WTC11 (cell line): ENCODE results near the gene KRTAP2-1. TPM values are rescaled to one million over a fixed set of nuclear protein-coding genes. Genes with fewer than 3 reads are reported as not detected.

Experiments used
- ATAC-seq: fragments of 200-7000 bp; cut with Tn5 transposase; 2 replicates; pipeline ENCODE4 v1.10.0; 2021; ENCODE audit warnings: mild to moderate bottlenecking, moderate library complexity
- CTCF ChIA-PET: fragments of 300-600 bp; sonication (Branson Sonifier 250); formaldehyde crosslinking; loops from one replicate; lab custom pipeline; 2021; ENCODE audit warnings: antibody characterized with exemption; lab: Charles Lee
- POLR2A ChIA-PET: fragments of 350-600 bp; sonication (Branson Sonifier 250); formaldehyde crosslinking; loops from one replicate; lab custom pipeline; 2021; ENCODE audit warnings: antibody characterized with exemption; lab: Charles Lee
- DNase-seq: peaks from one replicate; pipeline ENCODE4 v3.0.0; 2021; ENCODE audit warnings: low spot score
- H3K27ac Mint-ChIP-seq: 2 replicates; pipeline ENCODE4 v1.8.0; 2021; ENCODE audit warnings: mixed read lengths
- H3K27me3 Mint-ChIP-seq: 2 replicates; pipeline ENCODE4 v1.8.0; 2021; ENCODE audit warnings: low read depth, mild to moderate bottlenecking, moderate library complexity, mixed read lengths
- H3K36me3 Mint-ChIP-seq: 2 replicates; pipeline ENCODE4 v1.8.0; 2021; ENCODE audit warnings: mixed read lengths
- H3K4me1 Mint-ChIP-seq: 2 replicates; pipeline ENCODE4 v1.8.0; 2022; ENCODE audit warnings: mixed read lengths
- H3K4me3 Mint-ChIP-seq: 2 replicates; pipeline ENCODE4 v1.8.0; 2021; ENCODE audit warnings: mild to moderate bottlenecking, moderate library complexity, mixed read lengths
- H3K9me3 Mint-ChIP-seq: 2 replicates; pipeline ENCODE4 v1.8.0; 2021; ENCODE audit warnings: mixed read lengths
- CBFB ChIP-seq: sonication (generic); formaldehyde crosslinking; IDR thresholded peaks from 2 replicates; pipeline ENCODE4 v1.8.1; 2022; ENCODE audit warnings: mild to moderate bottlenecking, low read depth, missing genetic modification reagents
- EMX1 ChIP-seq: fragments of 250-450 bp; sonication (Bioruptor Pico); IDR thresholded peaks from 2 replicates; pipeline ENCODE4 v1.8.0; 2021; ENCODE audit warnings: mild to moderate bottlenecking
- JUN ChIP-seq: sonication (generic); formaldehyde crosslinking; IDR thresholded peaks from 2 replicates; pipeline ENCODE4 v1.8.0; 2023; ENCODE audit warnings: mild to moderate bottlenecking, missing genetic modification reagents
- NFYB ChIP-seq: sonication (generic); formaldehyde crosslinking; conservative IDR thresholded peaks from 2 replicates; pipeline ENCODE4 v1.8.0; 2022; ENCODE audit warnings: low read depth, missing genetic modification reagents
- SMAD4 ChIP-seq: sonication (generic); formaldehyde crosslinking; IDR thresholded peaks from 2 replicates; pipeline ENCODE4 v1.8.0; 2022; ENCODE audit warnings: mild to moderate bottlenecking, missing genetic modification reagents
- SOX15 ChIP-seq: fragments of 250-450 bp; sonication (Bioruptor Pico); IDR thresholded peaks from 2 replicates; pipeline ENCODE4 v1.9.0; 2021; ENCODE audit warnings: mild to moderate bottlenecking
- SP1 ChIP-seq: sonication (generic); formaldehyde crosslinking; conservative IDR thresholded peaks from 2 replicates; pipeline ENCODE4 v1.8.1; 2022; ENCODE audit warnings: missing genetic modification reagents
- TEAD4 ChIP-seq: sonication (generic); formaldehyde crosslinking; IDR thresholded peaks from 2 replicates; pipeline ENCODE4 v1.8.0; 2022; ENCODE audit warnings: mild to moderate bottlenecking, missing genetic modification reagents
- TP53 ChIP-seq: sonication (generic); formaldehyde crosslinking; IDR thresholded peaks from 2 replicates; pipeline ENCODE4 v1.8.1; 2023; ENCODE audit warnings: mild to moderate bottlenecking, missing genetic modification reagents
- ZNF416 ChIP-seq: fragments of 250-450 bp; sonication (Bioruptor Pico); IDR thresholded peaks from 2 replicates; pipeline ENCODE4 v1.9.0; 2021; ENCODE audit warnings: mild to moderate bottlenecking, inconsistent platforms
- ZNF671 ChIP-seq: fragments of 250-450 bp; sonication (Bioruptor Pico); IDR thresholded peaks from 2 replicates; pipeline ENCODE4 v1.8.0; 2021; ENCODE audit warnings: mild to moderate bottlenecking
- total RNA-seq: library from RNA; stranded (reverse); gene quantifications from 3 replicates; pipeline ENCODE4 v1.2.3, GENCODE V29; 2021
- TF ChIP-seq, protein P1 (sequence below): sonication (generic); formaldehyde crosslinking; IDR thresholded peaks from 2 replicates; pipeline ENCODE4 v1.8.1; 2023; ENCODE audit warnings: mild to moderate bottlenecking, moderate library complexity, missing genetic modification reagents
- TF ChIP-seq, protein P2 (sequence below): fragments of 250-450 bp; sonication (Bioruptor Pico); conservative IDR thresholded peaks from 2 replicates; pipeline ENCODE4 v1.9.0; 2021; ENCODE audit warnings: mild to moderate bottlenecking
- TF ChIP-seq, protein P3 (sequence below): sonication (generic); formaldehyde crosslinking; IDR thresholded peaks from 2 replicates; pipeline ENCODE4 v1.8.1; 2023; ENCODE audit warnings: mild to moderate bottlenecking, missing genetic modification reagents
- TF ChIP-seq, protein P4 (sequence below): sonication (generic); formaldehyde crosslinking; IDR thresholded peaks from 2 replicates; pipeline ENCODE4 v1.8.1; 2023; ENCODE audit warnings: mild to moderate bottlenecking, missing genetic modification reagents, moderate library complexity
- TF ChIP-seq, protein P5 (sequence below): sonication (generic); formaldehyde crosslinking; IDR thresholded peaks from 2 replicates; pipeline ENCODE4 v1.8.1; 2023; ENCODE audit warnings: mild to moderate bottlenecking, missing genetic modification reagents, borderline replicate concordance
- TF ChIP-seq, protein P6 (sequence below): sonication (generic); formaldehyde crosslinking; IDR thresholded peaks from 2 replicates; pipeline ENCODE4 v1.8.0; 2023; ENCODE audit warnings: mild to moderate bottlenecking, missing genetic modification reagents
- TF ChIP-seq, protein P7 (sequence below): sonication (generic); formaldehyde crosslinking; IDR thresholded peaks from 2 replicates; pipeline ENCODE4 v1.8.1; 2023; ENCODE audit warnings: mild to moderate bottlenecking, missing genetic modification reagents, moderate library complexity
- TF ChIP-seq, protein P8 (sequence below): fragments of 250-450 bp; sonication (Bioruptor Pico); IDR thresholded peaks from 2 replicates; pipeline ENCODE4 v1.9.0; 2021; ENCODE audit warnings: moderate library complexity, mild to moderate bottlenecking, inconsistent platforms, borderline replicate concordance

The KRTAP2-1 gene
- total RNA-seq, 1 experiment from 2014 or later: not detected

DNA sequence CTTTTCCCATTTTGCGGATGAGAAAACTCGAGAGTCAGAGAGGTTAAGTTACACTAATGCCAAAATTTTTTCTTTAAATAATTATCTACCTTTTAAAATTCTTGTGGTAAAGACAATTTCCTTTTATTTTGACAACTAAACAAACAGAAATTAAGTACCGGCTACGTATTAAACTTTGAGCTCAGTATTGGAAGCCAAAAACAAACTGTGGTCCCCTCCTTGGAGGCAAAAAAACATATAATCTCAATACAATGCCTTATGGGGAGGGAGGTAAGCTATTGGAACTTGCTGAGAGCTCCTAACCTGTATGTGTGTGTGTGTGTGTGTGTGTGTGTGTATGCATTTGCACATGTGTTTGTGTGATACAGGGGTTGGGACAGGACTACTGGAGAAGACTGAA is 16.3 kb upstream of the KRTAP2-1 start:
- POLR2A ChIA-PET: no interaction called here
- H3K27ac Mint-ChIP-seq: no peak overlapping the region
- CTCF ChIA-PET: no interaction called here

DNA sequence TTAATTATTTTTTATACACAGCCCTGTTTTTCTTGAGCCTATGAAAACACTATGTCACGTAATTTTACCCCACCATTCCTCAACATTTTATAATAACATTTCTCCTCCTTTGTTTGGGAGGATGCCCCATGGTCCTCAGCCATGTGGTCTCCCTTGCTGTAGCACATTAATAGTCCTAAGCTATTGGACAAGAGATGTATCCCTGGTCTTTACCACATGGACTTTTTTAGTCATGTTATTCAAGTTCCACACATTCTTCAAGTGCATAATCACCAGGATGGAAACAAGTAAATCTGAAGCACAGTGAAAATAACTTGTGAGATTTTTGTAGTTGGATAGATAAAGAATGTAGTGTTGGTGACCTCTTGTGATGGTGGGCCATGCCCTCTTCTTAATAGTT is 14.8 kb upstream of the KRTAP2-1 start:
- ChIA-PET POLR2A (no interaction called here), CTCF (no interaction called here)
- H3K4me1 Mint-ChIP-seq: peaks cover 17% of the 10 kb centered on the region
- H3K27me3 Mint-ChIP-seq: no peaks in the 10 kb centered on the region
- ATAC-seq (no peak), DNase-seq (no peak)
- peaks cover 4% of the 10 kb centered on the region; the same call in 1 of the 2 replicates for H3K36me3 Mint-ChIP-seq
- H3K4me3 Mint-ChIP-seq: no peak overlapping the region
- H3K27ac Mint-ChIP-seq: no peak overlapping the region
- peaks cover 8% of the 10 kb centered on the region for H3K9me3 Mint-ChIP-seq
- no peak for TF ChIP-seq TEAD4 (CRISPR knock-in tag)
- TF ChIP-seq, protein P1, sequence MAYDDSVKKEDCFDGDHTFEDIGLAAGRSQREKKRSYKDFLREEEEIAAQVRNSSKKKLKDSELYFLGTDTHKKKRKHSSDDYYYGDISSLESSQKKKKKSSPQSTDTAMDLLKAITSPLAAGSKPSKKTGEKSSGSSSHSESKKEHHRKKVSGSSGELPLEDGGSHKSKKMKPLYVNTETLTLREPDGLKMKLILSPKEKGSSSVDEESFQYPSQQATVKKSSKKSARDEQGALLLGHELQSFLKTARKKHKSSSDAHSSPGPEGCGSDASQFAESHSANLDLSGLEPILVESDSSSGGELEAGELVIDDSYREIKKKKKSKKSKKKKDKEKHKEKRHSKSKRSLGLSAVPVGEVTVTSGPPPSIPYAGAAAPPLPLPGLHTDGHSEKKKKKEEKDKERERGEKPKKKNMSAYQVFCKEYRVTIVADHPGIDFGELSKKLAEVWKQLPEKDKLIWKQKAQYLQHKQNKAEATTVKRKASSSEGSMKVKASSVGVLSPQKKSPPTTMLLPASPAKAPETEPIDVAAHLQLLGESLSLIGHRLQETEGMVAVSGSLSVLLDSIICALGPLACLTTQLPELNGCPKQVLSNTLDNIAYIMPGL (CRISPR knock-in tag): no peak
- TF ChIP-seq ZNF671 (CRISPR knock-in tag): no peak
- TF ChIP-seq EMX1 (CRISPR knock-in tag): no peak
- TF ChIP-seq, protein P2, sequence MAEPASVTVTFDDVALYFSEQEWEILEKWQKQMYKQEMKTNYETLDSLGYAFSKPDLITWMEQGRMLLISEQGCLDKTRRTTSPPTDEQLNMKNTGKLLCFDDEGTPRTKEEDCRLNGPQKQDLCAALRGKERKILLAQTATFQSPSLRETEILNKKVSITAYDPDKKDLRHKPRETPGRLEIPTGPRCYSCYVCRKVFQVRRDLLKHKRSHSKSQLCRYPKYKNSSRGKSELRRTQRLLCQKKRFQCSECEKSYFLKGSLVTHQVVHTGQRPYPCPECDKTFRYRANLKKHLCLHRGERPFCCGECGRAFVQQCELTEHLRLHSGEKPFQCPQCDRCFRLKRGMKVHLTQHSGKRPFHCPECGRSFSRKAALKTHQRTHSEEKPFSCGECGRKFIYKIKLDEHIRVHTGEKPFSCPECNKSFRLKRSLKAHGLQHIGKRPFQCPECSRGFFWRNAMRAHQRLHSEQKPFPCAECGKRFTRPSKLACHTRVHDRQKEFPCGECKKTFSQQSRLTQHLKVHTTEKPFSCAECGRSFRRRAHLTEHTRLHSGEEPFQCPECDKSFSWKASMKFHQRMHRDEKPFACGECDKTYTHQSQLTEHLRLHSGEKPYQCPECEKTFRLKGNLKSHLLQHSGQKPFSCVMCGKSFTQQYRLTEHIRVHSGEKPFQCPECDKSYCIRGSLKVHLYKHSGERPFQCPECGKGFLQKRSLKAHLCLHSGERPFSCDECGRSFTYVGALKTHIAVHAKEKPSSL (CRISPR knock-in tag): no peak
- TF ChIP-seq SMAD4 (CRISPR knock-in tag): no peak
- no peak for TF ChIP-seq CBFB (CRISPR knock-in tag)

More for the DNA sequence above, 16.3 kb upstream of the KRTAP2-1 start:
- no peak for TF ChIP-seq JUN (CRISPR knock-in tag)
- TF ChIP-seq ZNF416 (CRISPR knock-in tag): no peak
- TF ChIP-seq, protein P3, sequence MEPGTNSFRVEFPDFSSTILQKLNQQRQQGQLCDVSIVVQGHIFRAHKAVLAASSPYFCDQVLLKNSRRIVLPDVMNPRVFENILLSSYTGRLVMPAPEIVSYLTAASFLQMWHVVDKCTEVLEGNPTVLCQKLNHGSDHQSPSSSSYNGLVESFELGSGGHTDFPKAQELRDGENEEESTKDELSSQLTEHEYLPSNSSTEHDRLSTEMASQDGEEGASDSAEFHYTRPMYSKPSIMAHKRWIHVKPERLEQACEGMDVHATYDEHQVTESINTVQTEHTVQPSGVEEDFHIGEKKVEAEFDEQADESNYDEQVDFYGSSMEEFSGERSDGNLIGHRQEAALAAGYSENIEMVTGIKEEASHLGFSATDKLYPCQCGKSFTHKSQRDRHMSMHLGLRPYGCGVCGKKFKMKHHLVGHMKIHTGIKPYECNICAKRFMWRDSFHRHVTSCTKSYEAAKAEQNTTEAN (CRISPR knock-in tag): no peak
- no peak for TF ChIP-seq SP1
- no peak for TF ChIP-seq SOX15 (CRISPR knock-in tag)
- TF ChIP-seq, protein P4, sequence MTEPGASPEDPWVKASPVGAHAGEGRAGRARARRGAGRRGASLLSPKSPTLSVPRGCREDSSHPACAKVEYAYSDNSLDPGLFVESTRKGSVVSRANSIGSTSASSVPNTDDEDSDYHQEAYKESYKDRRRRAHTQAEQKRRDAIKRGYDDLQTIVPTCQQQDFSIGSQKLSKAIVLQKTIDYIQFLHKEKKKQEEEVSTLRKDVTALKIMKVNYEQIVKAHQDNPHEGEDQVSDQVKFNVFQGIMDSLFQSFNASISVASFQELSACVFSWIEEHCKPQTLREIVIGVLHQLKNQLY (CRISPR knock-in tag): no peak
- TF ChIP-seq EMX1 (CRISPR knock-in tag): no peak
- TF ChIP-seq TP53 (CRISPR knock-in tag): no peak
- TF ChIP-seq NFYB: no peak
- TF ChIP-seq, protein P5, sequence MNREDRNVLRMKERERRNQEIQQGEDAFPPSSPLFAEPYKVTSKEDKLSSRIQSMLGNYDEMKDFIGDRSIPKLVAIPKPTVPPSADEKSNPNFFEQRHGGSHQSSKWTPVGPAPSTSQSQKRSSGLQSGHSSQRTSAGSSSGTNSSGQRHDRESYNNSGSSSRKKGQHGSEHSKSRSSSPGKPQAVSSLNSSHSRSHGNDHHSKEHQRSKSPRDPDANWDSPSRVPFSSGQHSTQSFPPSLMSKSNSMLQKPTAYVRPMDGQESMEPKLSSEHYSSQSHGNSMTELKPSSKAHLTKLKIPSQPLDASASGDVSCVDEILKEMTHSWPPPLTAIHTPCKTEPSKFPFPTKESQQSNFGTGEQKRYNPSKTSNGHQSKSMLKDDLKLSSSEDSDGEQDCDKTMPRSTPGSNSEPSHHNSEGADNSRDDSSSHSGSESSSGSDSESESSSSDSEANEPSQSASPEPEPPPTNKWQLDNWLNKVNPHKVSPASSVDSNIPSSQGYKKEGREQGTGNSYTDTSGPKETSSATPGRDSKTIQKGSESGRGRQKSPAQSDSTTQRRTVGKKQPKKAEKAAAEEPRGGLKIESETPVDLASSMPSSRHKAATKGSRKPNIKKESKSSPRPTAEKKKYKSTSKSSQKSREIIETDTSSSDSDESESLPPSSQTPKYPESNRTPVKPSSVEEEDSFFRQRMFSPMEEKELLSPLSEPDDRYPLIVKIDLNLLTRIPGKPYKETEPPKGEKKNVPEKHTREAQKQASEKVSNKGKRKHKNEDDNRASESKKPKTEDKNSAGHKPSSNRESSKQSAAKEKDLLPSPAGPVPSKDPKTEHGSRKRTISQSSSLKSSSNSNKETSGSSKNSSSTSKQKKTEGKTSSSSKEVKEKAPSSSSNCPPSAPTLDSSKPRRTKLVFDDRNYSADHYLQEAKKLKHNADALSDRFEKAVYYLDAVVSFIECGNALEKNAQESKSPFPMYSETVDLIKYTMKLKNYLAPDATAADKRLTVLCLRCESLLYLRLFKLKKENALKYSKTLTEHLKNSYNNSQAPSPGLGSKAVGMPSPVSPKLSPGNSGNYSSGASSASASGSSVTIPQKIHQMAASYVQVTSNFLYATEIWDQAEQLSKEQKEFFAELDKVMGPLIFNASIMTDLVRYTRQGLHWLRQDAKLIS (CRISPR knock-in tag): no peak
- TF ChIP-seq, protein P6, sequence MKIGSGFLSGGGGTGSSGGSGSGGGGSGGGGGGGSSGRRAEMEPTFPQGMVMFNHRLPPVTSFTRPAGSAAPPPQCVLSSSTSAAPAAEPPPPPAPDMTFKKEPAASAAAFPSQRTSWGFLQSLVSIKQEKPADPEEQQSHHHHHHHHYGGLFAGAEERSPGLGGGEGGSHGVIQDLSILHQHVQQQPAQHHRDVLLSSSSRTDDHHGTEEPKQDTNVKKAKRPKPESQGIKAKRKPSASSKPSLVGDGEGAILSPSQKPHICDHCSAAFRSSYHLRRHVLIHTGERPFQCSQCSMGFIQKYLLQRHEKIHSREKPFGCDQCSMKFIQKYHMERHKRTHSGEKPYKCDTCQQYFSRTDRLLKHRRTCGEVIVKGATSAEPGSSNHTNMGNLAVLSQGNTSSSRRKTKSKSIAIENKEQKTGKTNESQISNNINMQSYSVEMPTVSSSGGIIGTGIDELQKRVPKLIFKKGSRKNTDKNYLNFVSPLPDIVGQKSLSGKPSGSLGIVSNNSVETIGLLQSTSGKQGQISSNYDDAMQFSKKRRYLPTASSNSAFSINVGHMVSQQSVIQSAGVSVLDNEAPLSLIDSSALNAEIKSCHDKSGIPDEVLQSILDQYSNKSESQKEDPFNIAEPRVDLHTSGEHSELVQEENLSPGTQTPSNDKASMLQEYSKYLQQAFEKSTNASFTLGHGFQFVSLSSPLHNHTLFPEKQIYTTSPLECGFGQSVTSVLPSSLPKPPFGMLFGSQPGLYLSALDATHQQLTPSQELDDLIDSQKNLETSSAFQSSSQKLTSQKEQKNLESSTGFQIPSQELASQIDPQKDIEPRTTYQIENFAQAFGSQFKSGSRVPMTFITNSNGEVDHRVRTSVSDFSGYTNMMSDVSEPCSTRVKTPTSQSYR (CRISPR knock-in tag): no peak
- TF ChIP-seq, protein P7, sequence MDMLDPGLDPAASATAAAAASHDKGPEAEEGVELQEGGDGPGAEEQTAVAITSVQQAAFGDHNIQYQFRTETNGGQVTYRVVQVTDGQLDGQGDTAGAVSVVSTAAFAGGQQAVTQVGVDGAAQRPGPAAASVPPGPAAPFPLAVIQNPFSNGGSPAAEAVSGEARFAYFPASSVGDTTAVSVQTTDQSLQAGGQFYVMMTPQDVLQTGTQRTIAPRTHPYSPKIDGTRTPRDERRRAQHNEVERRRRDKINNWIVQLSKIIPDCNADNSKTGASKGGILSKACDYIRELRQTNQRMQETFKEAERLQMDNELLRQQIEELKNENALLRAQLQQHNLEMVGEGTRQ: no peak
- TF ChIP-seq, protein P8, sequence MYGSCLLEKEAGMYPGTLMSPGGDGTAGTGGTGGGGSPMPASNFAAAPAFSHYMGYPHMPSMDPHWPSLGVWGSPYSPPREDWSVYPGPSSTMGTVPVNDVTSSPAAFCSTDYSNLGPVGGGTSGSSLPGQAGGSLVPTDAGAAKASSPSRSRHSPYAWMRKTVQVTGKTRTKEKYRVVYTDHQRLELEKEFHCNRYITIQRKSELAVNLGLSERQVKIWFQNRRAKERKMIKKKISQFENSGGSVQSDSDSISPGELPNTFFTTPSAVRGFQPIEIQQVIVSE: no peak
- TF ChIP-seq, all 79 proteins: peak for 0
- ATAC-seq (no peak), DNase-seq (no peak)
- Mint-ChIP-seq H3K9me3 (no peaks in the 10 kb centered on the region), H3K4me3 (no peak overlapping the region), H3K4me1 (peaks cover 17% of the 10 kb centered on the region), H3K27me3 (no peaks in the 10 kb centered on the region), H3K36me3 (no peaks in the 10 kb centered on the region)
